ENCODE results near the gene KRTAP13-3.
A peak's percentile ranks its signal among the peaks of the same experiment; 100 is the strongest.

Gene KRTAP13-3, protein sequence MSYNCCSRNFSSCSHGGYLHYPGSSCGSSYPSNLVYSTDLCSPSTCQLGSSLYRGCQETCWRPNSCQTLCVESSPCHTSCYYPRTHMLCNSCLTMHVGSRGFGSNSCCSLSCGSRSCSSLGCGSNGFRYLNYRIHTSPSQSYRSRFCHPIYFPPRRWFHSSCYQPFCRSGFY

DNA sequence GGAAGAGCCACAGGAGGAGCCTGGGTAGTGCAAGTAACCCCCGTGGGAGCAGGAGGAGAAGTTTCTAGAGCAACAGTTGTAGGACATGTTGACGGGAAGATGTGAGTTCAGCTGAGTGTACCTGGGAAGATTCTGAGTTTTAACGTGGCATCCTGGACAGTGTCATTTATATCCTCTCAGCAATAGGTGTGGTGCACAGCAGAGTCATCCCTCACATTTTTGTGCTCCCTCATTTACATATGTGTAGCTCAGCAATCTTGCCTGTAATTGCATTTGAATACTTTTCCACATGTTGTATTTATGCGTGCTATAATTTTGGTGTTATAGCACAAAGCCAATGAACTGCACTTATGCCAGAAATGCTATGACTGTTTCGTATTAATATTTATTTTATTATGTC, at the start of gene KRTAP13-3:
KRTAP13-3 (minus strand) TSS at position 101 of the 400 bp plus-strand sequence; CDS start at position 87, 14 bp downstream.
- no peak within 1 kb of the TSS for H3K4me3 ChIP-seq (ENCODE audit: low read depth, low read length)
- no peak for DNase-seq (ENCODE audit: low read depth)
- TF ChIP-seq, protein P1, sequence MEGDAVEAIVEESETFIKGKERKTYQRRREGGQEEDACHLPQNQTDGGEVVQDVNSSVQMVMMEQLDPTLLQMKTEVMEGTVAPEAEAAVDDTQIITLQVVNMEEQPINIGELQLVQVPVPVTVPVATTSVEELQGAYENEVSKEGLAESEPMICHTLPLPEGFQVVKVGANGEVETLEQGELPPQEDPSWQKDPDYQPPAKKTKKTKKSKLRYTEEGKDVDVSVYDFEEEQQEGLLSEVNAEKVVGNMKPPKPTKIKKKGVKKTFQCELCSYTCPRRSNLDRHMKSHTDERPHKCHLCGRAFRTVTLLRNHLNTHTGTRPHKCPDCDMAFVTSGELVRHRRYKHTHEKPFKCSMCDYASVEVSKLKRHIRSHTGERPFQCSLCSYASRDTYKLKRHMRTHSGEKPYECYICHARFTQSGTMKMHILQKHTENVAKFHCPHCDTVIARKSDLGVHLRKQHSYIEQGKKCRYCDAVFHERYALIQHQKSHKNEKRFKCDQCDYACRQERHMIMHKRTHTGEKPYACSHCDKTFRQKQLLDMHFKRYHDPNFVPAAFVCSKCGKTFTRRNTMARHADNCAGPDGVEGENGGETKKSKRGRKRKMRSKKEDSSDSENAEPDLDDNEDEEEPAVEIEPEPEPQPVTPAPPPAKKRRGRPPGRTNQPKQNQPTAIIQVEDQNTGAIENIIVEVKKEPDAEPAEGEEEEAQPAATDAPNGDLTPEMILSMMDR (conservative IDR thresholded peaks at IDR 0.05; ENCODE audit: low read depth, low read length) = no peak

DNA sequence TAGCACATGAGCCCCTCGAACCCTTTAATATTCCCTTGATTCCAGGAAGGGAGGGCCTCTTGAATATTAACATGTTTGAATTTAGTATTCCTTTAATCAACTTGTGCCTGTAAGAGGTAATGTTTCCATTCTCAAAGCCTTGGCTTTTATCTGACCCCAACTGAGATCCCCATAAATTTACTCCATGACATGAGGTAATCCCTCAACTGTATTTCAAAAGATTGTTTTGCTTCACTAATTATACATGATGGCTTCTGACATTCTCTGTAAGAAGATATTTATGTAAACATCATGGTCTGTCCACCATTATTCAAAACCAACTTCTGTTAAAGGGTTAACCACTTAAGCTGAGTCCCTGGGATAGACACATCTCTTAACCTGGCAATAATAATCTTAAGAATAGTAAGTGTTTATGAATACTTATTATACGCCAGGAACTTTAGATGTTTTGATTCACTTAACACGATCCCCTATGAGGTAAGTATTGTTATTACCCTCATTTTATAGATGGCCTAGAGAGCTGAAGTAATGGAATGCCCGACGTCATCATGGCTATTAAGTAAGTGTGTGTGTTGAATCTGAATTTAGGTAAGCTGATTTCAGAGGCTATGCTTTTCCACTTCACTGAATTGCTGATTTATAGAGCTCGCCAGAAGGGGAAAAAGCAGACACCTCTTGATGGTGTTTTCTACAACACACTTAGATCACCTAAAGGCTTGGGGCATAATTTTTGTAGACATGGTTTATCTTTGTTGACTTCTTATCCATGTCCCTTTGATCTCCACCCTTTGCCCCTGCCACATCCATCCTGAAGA, 43.4 kb upstream of the KRTAP13-3 start:
- H3K4me3 ChIP-seq (ENCODE audit: low read depth, low read length) = no peak overlapping the region
- no peak for DNase-seq (ENCODE audit: low read depth)
- TF ChIP-seq, protein P1 (conservative IDR thresholded peaks at IDR 0.05; ENCODE audit: low read depth, low read length) = no peak

DNA sequence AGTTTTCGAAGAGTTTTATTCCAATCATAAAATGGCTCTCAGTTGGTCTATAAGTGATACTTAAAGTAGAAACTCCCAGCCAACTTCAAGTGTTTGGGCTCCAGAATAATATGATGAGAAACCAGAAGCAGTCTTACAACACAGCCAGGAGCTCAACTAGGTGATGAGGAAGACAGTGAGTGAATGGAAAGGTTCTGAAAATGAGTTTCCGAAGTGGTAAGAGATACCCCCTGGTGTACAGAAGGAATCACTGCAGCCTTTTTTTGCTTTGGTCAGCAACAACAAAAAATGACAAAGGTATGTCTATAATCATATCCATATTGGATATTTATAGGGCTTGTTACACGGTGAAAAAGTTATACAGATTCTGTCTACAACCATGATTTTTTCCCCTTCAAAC, 38.0 kb upstream of the KRTAP13-3 start:
- no peak overlapping the region for H3K4me3 ChIP-seq (ENCODE audit: low read depth, low read length)
- TF ChIP-seq, protein P1 (conservative IDR thresholded peaks at IDR 0.05; ENCODE audit: low read depth, low read length) = peak; percentile 56
- peak; percentile 14 for DNase-seq (ENCODE audit: low read depth)

DNA sequence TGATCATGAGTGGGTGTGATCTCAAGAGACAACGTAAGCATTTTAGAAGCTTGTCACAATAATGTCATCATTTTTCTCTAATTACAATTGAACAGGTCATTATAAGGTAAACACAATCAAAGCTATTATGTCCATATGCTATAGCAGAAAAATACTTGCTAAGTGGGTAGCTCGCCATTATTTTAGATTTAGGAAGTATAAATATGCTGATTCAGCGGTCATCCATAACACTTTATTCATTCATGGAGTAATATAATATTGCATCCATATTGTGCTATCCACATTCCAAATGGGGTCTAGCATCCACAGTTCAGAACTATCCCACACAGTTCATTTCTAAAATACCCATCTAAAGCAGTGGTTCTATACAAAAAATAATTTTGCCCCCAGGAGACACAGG, 22.8 kb upstream of the KRTAP13-3 start:
- TF ChIP-seq, protein P1 (conservative IDR thresholded peaks at IDR 0.05; ENCODE audit: low read depth, low read length) = no peak
- DNase-seq (ENCODE audit: low read depth) = no peak

DNA sequence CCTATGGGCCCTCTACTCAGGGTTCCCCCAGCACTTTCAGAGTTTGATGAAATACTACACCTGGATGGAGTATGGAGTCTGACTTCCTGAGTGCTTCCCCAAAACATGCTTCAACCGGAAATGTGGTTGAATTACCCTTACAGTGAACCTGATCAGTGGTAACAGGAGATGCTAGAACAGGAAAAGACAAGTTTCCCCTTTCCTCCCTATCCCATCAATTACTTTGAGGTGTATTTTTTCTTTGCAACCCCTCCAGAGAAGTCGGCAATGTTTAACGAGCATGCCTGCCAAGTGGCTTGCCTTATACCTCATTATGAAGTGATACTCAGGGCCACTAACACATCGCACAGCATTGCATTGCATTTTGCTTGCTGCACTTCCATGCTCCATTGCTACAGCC, 21.3 kb upstream of the KRTAP13-3 start:
- DNase-seq (ENCODE audit: low read depth) = no peak
- no peak overlapping the region for H3K4me3 ChIP-seq (ENCODE audit: low read depth, low read length)
- TF ChIP-seq, protein P1 (conservative IDR thresholded peaks at IDR 0.05; ENCODE audit: low read depth, low read length) = no peak

More for the DNA sequence above, 22.8 kb upstream of the KRTAP13-3 start:
- no peak overlapping the region for H3K4me3 ChIP-seq (ENCODE audit: low read depth, low read length)

DNA sequence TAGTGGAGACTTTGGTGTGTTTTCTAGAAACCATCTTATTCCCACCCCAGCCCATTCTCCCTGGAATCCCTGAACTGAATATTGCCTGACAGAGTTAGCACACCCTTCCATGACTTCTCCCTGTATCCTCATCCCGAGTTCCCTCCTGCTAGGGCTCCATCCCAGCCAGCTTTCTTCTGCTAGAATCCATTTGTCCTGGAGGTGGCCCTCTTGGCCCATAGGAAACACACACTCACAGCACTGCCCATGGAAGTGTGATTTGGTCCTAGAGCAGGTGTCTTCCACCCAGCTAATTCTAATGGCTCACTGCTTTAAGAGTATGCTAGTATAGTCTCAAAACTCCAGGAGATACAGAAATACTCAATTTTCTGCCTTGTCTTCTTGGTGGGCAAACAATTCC, 18.5 kb upstream of the KRTAP13-3 start:
- TF ChIP-seq, protein P1 (conservative IDR thresholded peaks at IDR 0.05; ENCODE audit: low read depth, low read length) = no peak
- no peak overlapping the region for H3K4me3 ChIP-seq (ENCODE audit: low read depth, low read length)
- no peak for DNase-seq (ENCODE audit: low read depth)

Measured in choroid plexus epithelial cell (primary cell).